Bronchial epithelial cell (primary cell): ENCODE data around the gene AUTS2. TPM values are rescaled to one million over a fixed set of nuclear protein-coding genes. Genes with fewer than 3 reads are reported as not detected.

Source experiments
- DNase-seq: peaks from one replicate; pipeline ENCODE4 v3.0.0-alpha.2; 2010; ENCODE audit warnings: low read depth
- FAIRE-seq: peaks from 2 replicates; lab custom pipeline; 2011; peaks lifted over from hg19 to GRCh38; lab: Jason Lieb, UNC
- H3K27me3 ChIP-seq: 2 replicates; pipeline ENCODE4 v1.5.1; 2011; ENCODE audit warnings: low read length; ENCODE audit not compliant: control insufficient read depth, insufficient read depth
- H3K36me3 ChIP-seq: 2 replicates; pipeline ENCODE4 v1.5.1; 2011; ENCODE audit warnings: low read length; ENCODE audit not compliant: control insufficient read depth, insufficient read depth
- H3K4me3 ChIP-seq: 2 replicates; pipeline ENCODE4 v1.5.1; 2011; ENCODE audit warnings: mild to moderate bottlenecking, low read depth, low read length, control low read depth
- CTCF ChIP-seq: IDR thresholded peaks from 2 replicates; pipeline ENCODE4 v1.5.1; 2011; ENCODE audit warnings: mild to moderate bottlenecking, moderate library complexity, low read length, control low read depth, inconsistent platforms; ENCODE audit not compliant: insufficient read depth, severe bottlenecking
- total RNA-seq: library from RNA; depleted of rRNA; stranded (reverse); fragments of >200 nt; gene quantifications from 2 replicates; pipeline ENCODE4 v1.2.1, GENCODE V29; 2014

AUTS2 gene
- total RNA-seq, 1 donor from 2014 or later, result 9.5 TPM

GRCh38 chr7:69723663-69724062 lies 125.4 kb downstream of the AUTS2 start:
- no peaks in the 10 kb centered on the region for H3K27me3 ChIP-seq
- DNase-seq (no peak), FAIRE-seq (no peak)
- no peaks in the 10 kb centered on the region for H3K36me3 ChIP-seq
- TF ChIP-seq CTCF, result no peak
- H3K4me3 ChIP-seq, result no peak overlapping the region

- no peak overlapping the region for H3K4me3 ChIP-seq
- no peaks in the 10 kb centered on the region for H3K27me3 ChIP-seq
- no peak for TF ChIP-seq CTCF
- no peaks in the 10 kb centered on the region for H3K36me3 ChIP-seq
- no peak for FAIRE-seq
- DNase-seq, result no peak
Observed at GRCh38 chr7:69728304-69728703, 130.0 kb downstream of the AUTS2 start.

- no peak overlapping the region for H3K4me3 ChIP-seq
- TF ChIP-seq CTCF, result no peak
- no peaks in the 10 kb centered on the region for H3K36me3 ChIP-seq
- peaks cover 2% of the 10 kb centered on the region for H3K27me3 ChIP-seq
- FAIRE-seq (no peak), DNase-seq (peak; percentile 67)
Observed at GRCh38 chr7:69732203-69732602, 133.9 kb downstream of the AUTS2 start.

- DNase-seq (no peak), FAIRE-seq (no peak)
- no peaks in the 10 kb centered on the region for H3K36me3 ChIP-seq
- peaks cover 2% of the 10 kb centered on the region for H3K27me3 ChIP-seq
- H3K4me3 ChIP-seq, result no peak overlapping the region
- no peak for TF ChIP-seq CTCF
Observed at GRCh38 chr7:69735582-69735981, 137.3 kb downstream of the AUTS2 start.

- FAIRE-seq (no peak), DNase-seq (no peak)
- no peaks in the 10 kb centered on the region for H3K36me3 ChIP-seq
- no peak for TF ChIP-seq CTCF
- H3K4me3 ChIP-seq, result no peak overlapping the region
- peaks cover 2% of the 10 kb centered on the region for H3K27me3 ChIP-seq
Observed at GRCh38 chr7:69736126-69736810, 138.0 kb downstream of the AUTS2 start.
